GM21390 (cell line): ENCODE measurements around the gene FAM227A.
A peak's percentile ranks its signal among the peaks of the same experiment; 100 is the strongest.
"Not testable (repeated sequence)": the region's sequence is repeated elsewhere in the genome, so short reads cannot be mapped to it uniquely, and the experiment has no call there.

Experiments
- ATAC-seq: cut with Tn5 transposase; IDR thresholded peaks from one replicate; pipeline ENCODE4 v1.9.1; 2021; ENCODE audit not compliant: unreplicated experiment

Gene FAM227A

DNA sequence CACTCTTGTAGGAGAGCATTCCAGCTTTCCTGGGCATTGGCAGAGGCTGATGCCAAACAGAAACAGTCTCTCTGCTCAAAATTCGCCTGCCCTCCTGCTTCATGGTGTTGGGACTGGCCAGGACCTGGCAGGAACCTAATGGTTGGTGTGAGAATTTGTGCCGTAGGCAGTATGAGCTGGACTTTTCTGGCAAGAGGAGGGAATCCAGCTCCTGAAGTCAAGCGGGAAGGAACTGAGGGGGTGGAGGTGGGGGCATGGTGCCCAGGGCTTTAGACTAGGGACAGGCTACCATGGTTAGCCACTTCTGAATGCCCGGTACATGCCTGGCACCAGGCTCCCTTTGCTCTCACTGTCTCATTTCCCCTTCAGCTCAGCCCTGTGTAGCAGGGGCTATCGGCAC lies 18.7 kb upstream of the FAM227A start:
- no peak for ATAC-seq

DNA sequence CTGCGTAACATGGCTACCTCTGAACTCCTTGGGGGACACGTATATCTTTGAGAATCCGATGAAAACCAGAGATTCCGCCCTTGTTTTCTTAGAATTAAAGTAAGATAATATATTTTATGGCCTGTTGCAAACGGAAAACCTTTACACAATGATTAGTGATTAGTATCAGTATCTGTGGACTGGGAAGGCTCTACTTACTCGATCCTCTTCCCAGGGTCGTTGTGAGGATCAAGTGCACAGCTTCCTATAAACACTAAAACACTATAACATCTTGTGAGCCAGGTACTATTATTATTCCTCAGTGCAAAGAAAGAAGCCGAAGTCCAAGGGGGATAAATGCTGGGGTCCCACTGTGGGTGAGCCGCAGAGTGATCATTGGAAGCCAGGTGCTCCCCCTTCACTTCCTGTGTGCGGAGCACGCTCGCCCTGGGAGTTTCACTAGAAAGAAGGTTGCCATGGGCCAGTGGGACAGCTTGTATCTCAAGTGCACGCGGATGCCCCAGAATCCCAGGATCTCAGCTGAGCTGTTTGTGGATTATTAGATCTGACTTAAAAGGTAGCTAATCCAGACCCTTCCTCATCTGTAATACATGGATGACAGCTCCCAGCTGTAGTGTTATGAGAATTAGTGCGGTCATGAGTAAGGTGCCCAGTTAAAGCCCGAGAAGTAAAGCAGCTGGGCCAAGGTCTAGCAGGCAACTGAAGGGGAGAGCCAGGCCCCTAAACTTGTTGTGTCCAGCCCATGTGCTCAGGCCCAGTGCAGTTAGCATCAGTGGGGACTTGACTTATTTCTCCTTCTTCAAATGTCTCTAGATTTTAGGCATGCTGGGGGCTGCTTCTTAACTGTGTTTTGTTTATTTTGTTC lies 1.1 kb upstream of the FAM227A start:
- ATAC-seq, result peak; percentile 38

DNA sequence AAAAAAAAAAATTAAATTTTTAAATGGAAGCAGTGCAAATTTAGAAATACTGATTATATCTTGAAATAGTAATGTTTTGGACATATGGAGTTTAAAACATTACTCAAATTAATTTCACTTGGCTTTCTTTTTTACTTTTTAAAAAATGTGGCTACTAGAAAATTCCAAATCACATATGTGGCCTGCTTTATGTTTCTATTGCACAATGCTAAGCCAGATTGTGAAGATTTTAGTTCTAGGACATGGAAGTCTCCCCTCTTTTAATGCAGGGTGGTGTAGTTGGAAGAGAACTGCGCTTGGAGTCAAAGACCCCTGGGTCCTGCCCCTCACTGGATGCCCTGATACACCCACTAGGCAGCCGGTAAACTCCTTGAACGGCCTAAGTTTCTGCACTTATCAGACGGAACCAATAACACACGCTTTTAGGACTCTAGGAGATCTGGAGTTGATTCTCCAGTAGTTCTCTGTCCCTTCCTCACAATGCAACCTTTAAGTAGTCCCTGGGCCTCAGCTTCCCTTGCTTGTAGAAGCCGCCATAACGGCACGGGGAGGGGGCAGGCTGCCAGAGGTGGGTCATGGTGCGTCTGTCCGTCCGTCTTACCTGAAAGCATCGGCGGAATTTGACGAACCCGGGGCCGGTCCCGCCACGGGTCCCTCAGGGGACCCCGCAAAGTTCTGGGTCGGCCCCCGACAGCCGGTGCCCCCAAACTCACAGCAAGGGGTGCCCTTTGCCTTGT lies 505 bp downstream of the FAM227A start:
- ATAC-seq, result no peak

DNA sequence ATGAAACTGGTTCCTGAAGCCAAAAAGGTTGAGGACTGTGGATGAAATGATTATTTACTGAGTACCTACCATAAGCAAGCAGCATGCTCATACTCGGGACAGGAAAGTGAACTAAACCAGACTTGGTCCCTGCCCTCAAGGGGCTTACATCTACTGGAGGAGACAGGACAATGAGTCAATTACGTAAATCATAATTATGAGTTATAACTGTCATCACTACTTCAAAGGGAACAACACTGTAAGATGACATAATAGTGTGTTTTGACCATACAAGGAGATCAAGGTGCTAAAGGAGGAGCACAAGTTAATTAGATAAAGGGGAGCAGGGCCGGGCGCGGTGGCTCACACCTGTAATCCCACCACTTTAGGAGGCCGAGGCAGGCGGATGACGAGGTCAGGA lies 2.5 kb downstream of the FAM227A start:
- ATAC-seq, result no peak

DNA sequence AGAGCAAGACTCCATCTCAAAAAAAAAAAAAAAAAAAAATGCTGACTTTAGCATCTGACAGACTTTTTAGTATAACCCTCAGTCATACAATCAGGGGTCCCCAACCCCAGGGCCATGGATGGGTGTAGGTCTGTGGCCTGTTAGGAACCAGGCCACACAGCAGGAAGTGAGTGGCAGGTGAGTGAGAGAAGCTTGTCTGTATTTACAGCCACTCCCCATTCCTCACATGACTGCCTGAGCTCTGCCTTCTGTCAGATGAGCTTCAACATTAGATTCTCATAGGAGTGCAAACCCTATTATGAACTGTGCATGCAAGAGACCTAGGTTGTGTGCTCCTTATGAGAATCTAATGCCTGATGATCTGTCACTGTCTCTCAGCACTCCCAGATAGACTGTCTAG lies 3.3 kb downstream of the FAM227A start:
- ATAC-seq, result no peak

DNA sequence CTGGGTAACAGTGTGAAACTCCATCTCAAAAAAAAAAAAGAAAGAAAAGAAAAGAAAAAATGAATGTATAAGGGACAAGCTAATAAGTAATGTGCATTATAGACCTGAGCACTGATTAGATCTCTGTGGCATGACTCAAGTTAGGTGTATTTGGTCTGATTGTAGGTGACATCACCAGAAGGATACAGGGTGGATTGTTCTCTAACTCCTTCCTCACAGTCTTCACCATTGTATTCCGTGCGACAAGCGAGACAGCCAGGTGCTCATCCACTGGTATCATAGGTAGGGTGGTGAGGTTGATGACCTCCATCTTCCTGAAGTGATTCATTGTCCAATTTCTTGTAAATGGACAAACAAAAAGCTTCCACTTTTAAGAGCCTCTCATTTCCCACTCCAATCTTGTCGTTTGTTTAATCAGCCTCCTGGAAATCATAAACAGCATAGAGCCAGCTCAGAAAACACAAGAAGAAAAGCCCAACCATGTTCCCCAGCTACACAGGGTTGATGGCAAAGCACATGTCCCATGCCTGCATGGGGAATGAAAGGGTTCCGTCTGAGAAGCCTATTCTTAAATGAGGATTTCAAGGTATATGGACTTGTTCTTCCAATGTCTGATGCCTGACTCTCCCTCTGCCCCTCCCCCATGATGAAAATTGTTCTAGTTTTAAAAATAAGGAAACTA lies 6.2 kb downstream of the FAM227A start:
- no peak for ATAC-seq

DNA sequence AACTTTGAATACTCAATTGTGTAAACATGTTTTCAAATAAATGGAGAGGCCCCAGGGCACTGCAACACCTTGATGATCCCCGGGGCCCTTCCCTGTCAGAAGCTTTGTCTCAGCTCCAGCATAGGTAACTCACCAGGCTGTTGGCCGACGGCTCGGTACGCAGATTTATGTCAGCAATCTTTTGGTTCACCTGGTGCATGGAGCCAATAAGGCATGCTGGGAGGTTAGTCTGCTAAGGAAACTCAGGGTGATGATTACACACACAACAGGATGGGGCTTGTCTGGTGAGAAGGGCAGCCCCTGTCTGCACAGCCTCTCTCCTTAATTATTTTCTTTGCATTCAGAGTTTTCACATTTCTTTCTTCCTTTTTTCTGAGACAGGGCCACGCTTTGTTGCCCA lies 10.8 kb downstream of the FAM227A start:
- ATAC-seq, result no peak

DNA sequence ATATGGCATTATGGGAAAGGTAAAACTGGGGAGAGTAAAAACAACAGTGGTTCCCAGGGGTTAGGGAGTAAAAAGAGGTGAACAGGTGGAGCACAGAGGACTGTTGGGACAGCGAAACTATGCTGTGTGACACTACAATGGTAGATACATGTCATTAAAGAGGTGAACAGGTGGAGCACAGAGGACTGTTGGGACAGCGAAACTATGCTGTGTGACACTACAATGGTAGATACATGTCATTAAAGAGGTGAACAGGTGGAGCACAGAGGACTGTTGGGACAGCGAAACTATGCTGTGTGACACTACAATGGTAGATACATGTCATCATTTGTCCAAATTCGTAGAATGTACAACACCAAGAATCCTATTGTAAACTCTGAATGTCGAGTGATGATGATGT lies 11.9 kb downstream of the FAM227A start:
- not testable (repeated sequence) for ATAC-seq

DNA sequence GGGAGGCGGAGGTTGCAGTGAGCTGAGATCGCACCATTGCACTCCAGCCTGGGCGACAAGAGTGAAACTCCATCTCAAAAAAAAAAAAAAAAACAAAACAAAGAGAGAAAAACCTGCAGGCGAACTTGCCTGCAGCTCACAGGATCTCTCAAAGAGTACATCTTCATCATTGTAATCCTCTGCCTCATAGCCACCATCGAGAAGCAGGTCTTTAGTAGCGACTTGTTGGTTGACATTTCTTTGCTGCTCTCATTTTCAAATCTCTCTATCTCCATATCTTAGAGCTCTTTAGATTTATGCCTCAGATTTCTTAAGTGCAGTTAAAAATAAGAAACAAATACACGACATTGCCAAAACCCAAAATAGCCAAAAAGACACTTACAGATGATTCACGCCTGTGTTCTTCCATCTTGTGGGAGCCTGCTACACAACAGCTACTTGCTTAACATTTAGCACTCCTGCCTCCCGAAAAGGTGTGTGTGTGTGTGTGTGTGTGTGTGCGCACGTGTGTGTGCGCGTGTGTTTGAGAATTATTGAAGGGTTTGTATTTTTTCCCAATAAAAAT lies 14.6 kb downstream of the FAM227A start:
- ATAC-seq, result no peak

DNA sequence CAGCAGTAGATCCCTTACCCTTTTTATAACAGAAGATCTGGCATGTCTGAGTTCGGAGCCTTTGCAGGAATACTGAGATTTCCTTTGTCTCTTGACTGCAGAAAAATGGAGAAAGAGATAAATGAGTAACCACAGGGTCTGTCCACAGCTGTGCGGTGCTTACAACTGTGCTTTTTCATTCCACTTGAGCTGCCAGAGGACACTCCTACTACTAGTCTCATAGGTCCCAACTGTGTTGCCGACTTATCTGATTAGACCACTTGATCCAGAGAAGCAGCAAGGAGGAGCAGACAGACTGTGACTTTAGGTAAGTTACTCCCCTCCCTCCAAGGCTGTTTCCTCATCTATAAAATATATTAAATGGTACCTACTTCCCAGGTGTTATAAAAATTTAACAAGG lies 17.5 kb downstream of the FAM227A start:
- ATAC-seq, result no peak

DNA sequence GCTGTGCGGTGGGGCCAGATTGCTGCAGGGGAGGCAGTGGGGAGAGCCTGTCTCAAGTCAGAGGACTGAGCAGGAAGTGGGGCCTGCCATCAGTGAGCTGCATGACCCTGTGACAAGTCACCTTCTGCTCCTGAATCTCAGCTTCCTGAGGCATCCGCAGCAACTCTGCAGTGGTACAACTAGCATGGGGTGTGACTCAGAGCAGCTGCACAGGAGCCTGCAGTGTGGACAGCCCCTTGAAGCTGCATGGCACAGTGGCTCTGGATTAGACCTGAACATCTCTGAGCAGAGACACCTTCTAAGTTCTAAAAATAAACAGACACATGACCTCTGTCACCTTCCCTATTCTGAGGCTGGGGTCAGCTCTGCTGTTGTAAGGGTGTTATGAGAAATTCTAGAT lies 18.0 kb downstream of the FAM227A start:
- no peak for ATAC-seq

DNA sequence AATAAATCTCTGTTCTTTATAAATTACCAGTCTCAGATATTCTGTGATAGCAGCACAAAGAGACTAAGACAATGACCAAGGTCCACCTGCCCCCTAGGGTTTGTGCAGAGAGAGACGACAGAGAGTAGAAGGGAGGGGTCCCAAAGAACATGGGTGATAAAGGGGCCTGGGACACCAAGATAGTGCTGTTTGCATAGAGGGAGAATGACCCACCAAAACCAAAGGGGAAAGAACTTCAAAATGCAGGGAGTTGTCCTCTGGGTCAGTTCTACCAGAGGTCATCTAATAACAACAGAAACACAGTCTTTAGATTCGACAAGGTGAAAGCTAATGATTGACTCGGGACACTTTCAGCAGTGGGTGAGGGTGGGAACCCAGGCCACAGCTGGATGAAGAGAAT lies 23.7 kb downstream of the FAM227A start:
- ATAC-seq, result no peak

DNA sequence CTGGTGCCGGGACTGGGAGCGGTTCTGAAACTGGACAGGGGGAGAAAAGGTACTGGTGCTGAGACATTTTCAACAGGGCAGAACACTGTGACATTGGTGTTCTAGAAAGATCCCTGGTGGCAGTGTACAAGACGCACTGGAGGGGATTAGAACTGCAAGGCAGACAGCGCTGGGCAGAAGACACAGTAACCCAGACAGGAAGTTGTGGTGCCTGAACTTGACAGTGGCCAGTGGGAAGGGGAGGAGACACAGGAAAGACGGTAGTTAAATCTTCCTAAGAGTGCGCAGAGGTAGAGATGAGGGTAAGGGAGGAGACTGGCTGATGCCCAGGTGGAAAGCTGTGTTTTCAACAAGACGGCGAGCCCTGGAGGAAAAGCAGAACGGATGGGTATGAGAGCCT lies 24.5 kb downstream of the FAM227A start:
- no peak for ATAC-seq

DNA sequence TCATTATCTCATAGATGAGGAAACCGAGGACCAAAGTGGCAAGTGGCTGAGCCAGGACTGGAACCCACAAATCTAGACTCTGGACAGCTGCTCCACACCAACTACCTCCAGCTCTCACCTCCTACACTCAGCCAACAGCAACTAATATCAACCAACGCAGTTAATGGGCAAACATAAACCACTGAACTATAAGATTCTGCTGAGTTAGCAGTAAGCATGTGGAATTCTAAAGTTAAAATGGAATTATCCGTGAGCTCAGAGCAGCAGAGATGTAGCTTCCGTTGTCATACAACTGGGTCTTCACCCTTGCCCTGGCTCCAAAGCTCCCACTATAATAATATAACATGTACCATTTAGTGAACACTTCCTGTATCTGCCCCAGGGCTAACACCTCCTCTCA lies 27.1 kb downstream of the FAM227A start:
- no peak for ATAC-seq

DNA sequence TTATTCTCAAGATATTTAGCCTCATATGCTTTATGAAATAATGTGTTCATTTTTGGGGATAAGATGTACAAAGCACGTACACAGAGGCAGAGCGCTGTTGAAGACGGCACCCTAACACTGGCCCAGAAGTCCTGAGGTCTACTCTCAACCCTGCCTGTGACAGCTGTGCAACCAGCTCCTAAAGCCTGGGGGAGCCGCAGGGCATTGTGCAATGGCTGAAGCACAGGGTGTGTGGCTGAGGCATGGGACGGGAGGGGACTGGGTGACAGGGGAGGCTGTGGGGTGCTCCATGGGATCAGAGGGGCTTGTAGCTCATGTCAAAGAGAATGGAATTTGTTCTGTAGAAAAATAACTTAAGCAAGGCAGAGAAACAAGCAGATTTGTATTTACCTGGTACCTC lies 27.7 kb downstream of the FAM227A start:
- no peak for ATAC-seq

DNA sequence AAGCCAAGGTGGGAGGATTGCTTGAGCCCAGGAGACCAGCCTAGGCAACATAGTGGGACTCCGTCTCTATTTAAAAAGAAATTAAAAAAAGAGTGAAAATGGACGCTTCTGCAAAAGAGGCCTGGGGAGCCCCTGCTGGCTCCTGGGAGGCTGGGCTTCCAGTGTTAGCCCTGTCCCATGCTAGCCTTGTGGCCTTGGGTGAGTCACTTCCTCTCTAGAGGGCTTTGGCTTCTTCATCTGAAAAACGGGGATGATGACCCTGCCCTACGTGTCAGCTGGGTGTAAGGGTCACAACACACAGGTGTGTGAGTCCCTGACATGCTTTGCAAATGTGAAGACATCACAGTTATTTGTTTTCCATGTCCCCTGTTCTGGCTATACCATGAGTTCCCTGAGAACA lies 32.8 kb downstream of the FAM227A start:
- ATAC-seq, result no peak

DNA sequence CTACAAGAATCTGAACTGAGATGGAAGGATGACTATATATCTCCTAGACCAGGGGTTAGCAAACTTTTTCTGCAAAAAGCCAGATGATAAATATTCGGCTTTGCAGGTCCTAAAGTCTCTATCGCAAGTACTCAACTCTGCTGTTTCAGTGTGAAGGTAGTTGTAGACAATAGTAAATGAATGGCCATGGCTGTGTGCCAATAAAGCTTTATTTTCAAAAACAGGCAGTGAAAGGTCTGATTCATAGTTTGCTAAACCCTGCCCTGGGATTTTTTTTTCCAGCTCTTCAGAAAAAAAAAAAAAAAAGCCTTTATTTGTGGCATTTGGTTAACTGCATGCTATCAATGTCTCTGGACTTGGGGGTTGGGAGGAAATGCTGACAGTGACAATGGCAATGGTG lies 37.5 kb downstream of the FAM227A start:
- ATAC-seq, result no peak

DNA sequence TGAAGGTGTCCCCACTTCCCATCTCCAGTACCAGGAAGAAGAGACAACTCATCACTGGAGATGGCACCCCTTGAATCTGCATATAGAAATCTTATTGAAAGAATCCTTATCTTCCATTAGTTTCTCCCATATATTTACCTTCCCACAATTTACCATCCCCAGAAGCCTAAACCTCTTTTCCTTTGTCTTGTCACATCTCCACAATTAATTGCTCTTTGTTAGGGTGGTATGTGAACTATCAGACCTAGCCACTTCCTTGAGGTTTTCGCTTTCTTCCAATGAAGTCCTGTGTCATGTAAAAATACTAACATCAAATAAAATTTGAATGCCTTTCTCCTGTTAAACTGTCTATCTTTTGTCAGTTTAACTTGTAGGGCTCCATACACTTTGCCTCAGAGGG lies 37.9 kb downstream of the FAM227A start:
- no peak for ATAC-seq

DNA sequence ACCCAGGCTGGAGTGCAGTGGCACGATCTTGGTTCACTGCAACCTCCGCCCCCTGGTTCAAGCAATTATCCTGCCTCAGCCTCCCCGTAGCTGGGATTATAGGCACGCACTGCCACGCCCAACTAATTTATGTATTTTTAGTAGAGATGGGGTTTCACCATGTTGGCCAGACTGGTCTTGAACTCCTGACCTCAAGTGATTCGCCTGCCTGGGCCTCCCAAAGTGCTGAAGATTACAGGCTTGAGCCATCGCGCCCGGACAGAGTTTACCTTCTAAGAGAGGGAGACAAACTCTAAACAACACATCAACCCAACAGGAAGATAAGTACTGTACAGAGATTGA lies 41.2 kb downstream of the FAM227A start:
- ATAC-seq, result not testable (repeated sequence)

DNA sequence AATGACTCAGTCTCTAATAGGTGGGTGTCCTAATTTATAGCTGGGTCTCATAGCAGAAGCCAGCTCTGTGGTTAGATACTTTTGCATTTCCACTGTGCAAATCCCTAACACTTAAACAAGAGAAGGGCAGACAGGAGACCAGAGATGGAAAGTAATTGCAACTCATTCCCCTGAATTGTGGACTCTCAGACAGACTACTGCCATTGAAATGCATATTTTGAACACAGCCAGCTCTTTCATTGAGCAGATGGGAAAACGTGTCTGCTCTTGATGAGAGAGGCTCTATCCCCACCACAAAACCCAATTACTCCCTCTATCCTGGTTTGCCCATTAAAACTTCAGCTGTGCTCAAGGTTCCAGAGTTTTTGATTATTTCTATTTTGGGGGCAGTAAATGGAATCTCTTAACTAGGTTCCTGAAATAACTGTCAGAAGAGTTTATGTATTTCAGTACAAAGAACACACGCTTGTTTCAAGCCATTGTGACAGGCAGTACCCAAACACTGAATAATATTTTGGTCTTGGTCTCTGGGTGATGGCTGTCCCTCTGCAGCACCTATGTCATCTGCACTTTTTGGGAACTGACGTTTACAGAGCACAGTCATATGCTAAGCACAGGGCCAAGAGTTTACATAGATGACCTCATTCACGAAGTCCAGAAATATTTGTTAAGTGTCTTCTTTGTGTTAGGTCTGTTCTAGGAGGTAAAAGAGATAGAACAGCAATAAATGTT lies 41.7 kb downstream of the FAM227A start:
- ATAC-seq, result no peak

DNA sequence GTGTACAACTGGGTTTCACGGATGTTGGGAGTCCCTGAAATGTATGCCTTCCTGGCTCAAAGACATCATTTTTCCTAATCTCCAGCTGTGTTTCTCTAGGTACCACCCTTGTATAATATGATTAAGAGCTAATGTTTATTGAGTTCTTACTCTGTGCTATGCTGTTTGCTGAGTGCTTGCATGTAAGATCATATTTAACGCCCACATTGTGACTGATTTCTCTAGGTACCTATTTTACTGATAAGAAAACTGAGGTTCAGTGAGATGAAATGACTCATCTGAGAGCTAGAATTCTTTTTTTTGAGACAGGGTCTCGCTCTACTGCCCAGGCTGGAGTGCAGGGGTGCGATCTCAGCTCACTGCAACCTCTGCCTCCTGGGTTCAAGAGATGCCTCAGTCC lies 42.6 kb downstream of the FAM227A start:
- no peak for ATAC-seq
